ENCODE results near the gene MMP2.

GRCh38 chr16:55454861-55455260 lies 24.1 kb upstream of the MMP2 start:
- TF ChIP-seq EZH2phosphoT487 (conservative IDR thresholded peaks at IDR 0.05; ENCODE audit: low read length) (no peak), CTCF (IDR thresholded peaks at IDR 0.05; ENCODE audit: insufficient read depth, low read length, poor library complexity, severe bottlenecking) (no peak)
